GM19023 (cell line): ENCODE data around the gene ACTA1.
"Not testable (repeated sequence)": the region's sequence is repeated elsewhere in the genome, so short reads cannot be mapped to it uniquely, and the experiment has no call there.

Experiments
- ATAC-seq: cut with Tn5 transposase; IDR thresholded peaks from one replicate; pipeline ENCODE4 v1.9.1; 2021; ENCODE audit warnings: mild to moderate bottlenecking, moderate library complexity; ENCODE audit not compliant: unreplicated experiment

ACTA1 gene

GRCh38 chr1:229434005-229434640 is at the start of gene ACTA1:
ACTA1 (minus strand) TSS chr1:229434094; CDS start chr1:229433115, 979 bp downstream.
- no peak for ATAC-seq

- ATAC-seq = no peak
Measured at GRCh38 chr1:229482511-229482910, 48.6 kb upstream of the ACTA1 start.

GRCh38 chr1:229480495-229480894 is 46.6 kb upstream of the ACTA1 start:
- no peak for ATAC-seq

- ATAC-seq = peak; percentile 72
Measured at GRCh38 chr1:229479660-229480399, 45.9 kb upstream of the ACTA1 start.

- peak; percentile 66 for ATAC-seq
Measured at GRCh38 chr1:229478852-229479251, 45.0 kb upstream of the ACTA1 start.

GRCh38 chr1:229475859-229476258 is 42.0 kb upstream of the ACTA1 start:
- not testable (repeated sequence) for ATAC-seq

- no peak for ATAC-seq
Measured at GRCh38 chr1:229474509-229474908, 40.6 kb upstream of the ACTA1 start.

- ATAC-seq = no peak
Measured at GRCh38 chr1:229471175-229471574, 37.3 kb upstream of the ACTA1 start.

- no peak for ATAC-seq
Measured at GRCh38 chr1:229470406-229471043, 36.6 kb upstream of the ACTA1 start.

- ATAC-seq = no peak
Measured at GRCh38 chr1:229466887-229467286, 33.0 kb upstream of the ACTA1 start.

GRCh38 chr1:229464672-229465071 is 30.8 kb upstream of the ACTA1 start:
- no peak for ATAC-seq

- ATAC-seq = no peak
Measured at GRCh38 chr1:229461032-229461668, 27.3 kb upstream of the ACTA1 start.

- no peak for ATAC-seq
Measured at GRCh38 chr1:229459815-229460214, 25.9 kb upstream of the ACTA1 start.

- no peak for ATAC-seq
Measured at GRCh38 chr1:229457436-229457835, 23.5 kb upstream of the ACTA1 start.

- no peak for ATAC-seq
Measured at GRCh38 chr1:229456016-229456415, 22.1 kb upstream of the ACTA1 start.

GRCh38 chr1:229454056-229454455 is 20.2 kb upstream of the ACTA1 start:
- no peak for ATAC-seq

GRCh38 chr1:229452956-229453801 is 19.3 kb upstream of the ACTA1 start:
- no peak for ATAC-seq

- no peak for ATAC-seq
Measured at GRCh38 chr1:229448845-229449244, 15.0 kb upstream of the ACTA1 start.

- ATAC-seq = no peak
Measured at GRCh38 chr1:229448354-229448753, 14.5 kb upstream of the ACTA1 start.

- no peak for ATAC-seq
Measured at GRCh38 chr1:229447809-229448252, 13.9 kb upstream of the ACTA1 start.

GRCh38 chr1:229445828-229446227 is 11.9 kb upstream of the ACTA1 start:
- no peak for ATAC-seq
